Measurements from ENCODE around the gene PODXL. TPM values are rescaled to one million over a fixed set of nuclear protein-coding genes. Genes with fewer than 3 reads are reported as not detected.

PODXL gene
- total RNA-seq, 1 donor: 1.4 TPM

GRCh38 chr7:131501422-131501821 is 55.0 kb downstream of the PODXL start:
- H3K27ac ChIP-seq (ENCODE audit: low read depth, low read length): no peak overlapping the region
- H3K9me3 ChIP-seq (ENCODE audit: low read depth, low read length): no peaks in the 10 kb centered on the region
- H4K20me1 ChIP-seq (ENCODE audit: insufficient read depth, low read length): no peaks in the 10 kb centered on the region
- no peak overlapping the region for H3K4me2 ChIP-seq (ENCODE audit: insufficient read depth, low read length)
- peaks cover 15% of the 10 kb centered on the region for H3K4me1 ChIP-seq (ENCODE audit: insufficient read depth, low read length)
- H2AFZ ChIP-seq (ENCODE audit: low read length): no peak overlapping the region
- no peaks in the 10 kb centered on the region for H3K27me3 ChIP-seq (ENCODE audit: insufficient read depth, low read length)
- H3K79me2 ChIP-seq (ENCODE audit: insufficient read depth, low read length): no peaks in the 10 kb centered on the region
- no peak for TF ChIP-seq CTCF (IDR thresholded peaks at IDR 0.05; ENCODE audit: extremely low read depth, low read depth, low read length)
- peaks cover 13% of the 10 kb centered on the region for H3K36me3 ChIP-seq (ENCODE audit: insufficient read depth, low read length)
- no peak for DNase-seq (ENCODE audit: insufficient read length, low spot score, missing footprints)
- no peak overlapping the region for H3K4me3 ChIP-seq (ENCODE audit: insufficient read depth, low read length)

DNA sequence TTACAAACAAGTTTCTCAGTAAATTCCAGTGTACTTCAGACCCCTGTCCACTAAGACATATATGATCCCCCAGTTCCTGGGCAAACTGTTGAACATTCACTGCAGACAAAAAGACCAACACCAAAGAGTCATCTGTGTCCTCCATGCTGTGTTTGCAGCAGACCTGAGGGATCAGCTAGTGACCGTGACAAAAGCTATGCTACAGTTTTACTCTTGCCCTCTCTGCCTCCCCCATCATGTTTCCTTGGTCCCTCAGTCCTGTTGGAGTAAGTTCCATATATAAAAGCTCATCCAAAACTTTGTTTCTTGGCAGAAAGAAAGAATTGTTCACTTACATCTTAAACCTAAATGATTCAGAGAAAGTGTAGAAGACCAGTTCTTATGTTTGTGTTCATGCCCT is 56.1 kb downstream of the PODXL start:
- Histone ChIP-seq H3K4me2 (ENCODE audit: insufficient read depth, low read length) (no peak overlapping the region), H3K9me3 (ENCODE audit: low read depth, low read length) (no peaks in the 10 kb centered on the region)

GRCh38 chr7:131499801-131500200 is 56.6 kb downstream of the PODXL start:
- H3K27ac ChIP-seq (ENCODE audit: low read depth, low read length): no peak overlapping the region
- DNase-seq (ENCODE audit: insufficient read length, low spot score, missing footprints): no peak
- no peak overlapping the region for H2AFZ ChIP-seq (ENCODE audit: low read length)
- H3K4me3 ChIP-seq (ENCODE audit: insufficient read depth, low read length): no peak overlapping the region
- H4K20me1 ChIP-seq (ENCODE audit: insufficient read depth, low read length): no peaks in the 10 kb centered on the region
- H3K4me2 ChIP-seq (ENCODE audit: insufficient read depth, low read length): no peak overlapping the region
- no peaks in the 10 kb centered on the region for H3K79me2 ChIP-seq (ENCODE audit: insufficient read depth, low read length)
- no peak for TF ChIP-seq CTCF (IDR thresholded peaks at IDR 0.05; ENCODE audit: extremely low read depth, low read depth, low read length)
- H3K4me1 ChIP-seq (ENCODE audit: insufficient read depth, low read length): peaks cover 15% of the 10 kb centered on the region
- peaks cover 13% of the 10 kb centered on the region for H3K36me3 ChIP-seq (ENCODE audit: insufficient read depth, low read length)
- H3K27me3 ChIP-seq (ENCODE audit: insufficient read depth, low read length): no peaks in the 10 kb centered on the region
- no peaks in the 10 kb centered on the region for H3K9me3 ChIP-seq (ENCODE audit: low read depth, low read length)

More for the DNA sequence above, 56.1 kb downstream of the PODXL start:
- Histone ChIP-seq H4K20me1 (ENCODE audit: insufficient read depth, low read length) (no peaks in the 10 kb centered on the region), H2AFZ (ENCODE audit: low read length) (no peak overlapping the region), H3K4me1 (ENCODE audit: insufficient read depth, low read length) (peaks cover 15% of the 10 kb centered on the region), H3K79me2 (ENCODE audit: insufficient read depth, low read length) (no peaks in the 10 kb centered on the region), H3K27me3 (ENCODE audit: insufficient read depth, low read length) (no peaks in the 10 kb centered on the region), H3K4me3 (ENCODE audit: insufficient read depth, low read length) (no peak overlapping the region), H3K27ac (ENCODE audit: low read depth, low read length) (no peak overlapping the region), H3K36me3 (ENCODE audit: insufficient read depth, low read length) (peaks cover 13% of the 10 kb centered on the region)
- no peak for DNase-seq (ENCODE audit: insufficient read length, low spot score, missing footprints)
- no peak for TF ChIP-seq CTCF (IDR thresholded peaks at IDR 0.05; ENCODE audit: extremely low read depth, low read depth, low read length)

- H3K4me3 ChIP-seq (ENCODE audit: insufficient read depth, low read length): no peak overlapping the region
- H2AFZ ChIP-seq (ENCODE audit: low read length): no peak overlapping the region
- H3K36me3 ChIP-seq (ENCODE audit: insufficient read depth, low read length): peaks cover 13% of the 10 kb centered on the region
- no peaks in the 10 kb centered on the region for H3K9me3 ChIP-seq (ENCODE audit: low read depth, low read length)
- peaks cover 14% of the 10 kb centered on the region for H3K4me1 ChIP-seq (ENCODE audit: insufficient read depth, low read length)
- H4K20me1 ChIP-seq (ENCODE audit: insufficient read depth, low read length): no peaks in the 10 kb centered on the region
- no peak overlapping the region for H3K4me2 ChIP-seq (ENCODE audit: insufficient read depth, low read length)
- no peak overlapping the region for H3K27ac ChIP-seq (ENCODE audit: low read depth, low read length)
- no peak for DNase-seq (ENCODE audit: insufficient read length, low spot score, missing footprints)
- no peak for TF ChIP-seq CTCF (IDR thresholded peaks at IDR 0.05; ENCODE audit: extremely low read depth, low read depth, low read length)
- H3K79me2 ChIP-seq (ENCODE audit: insufficient read depth, low read length): no peaks in the 10 kb centered on the region
- H3K27me3 ChIP-seq (ENCODE audit: insufficient read depth, low read length): no peaks in the 10 kb centered on the region
These were observed 58.1 kb downstream of the PODXL start for GRCh38 chr7:131498237-131498885.
